22Rv1 (cell line): ENCODE data around the gene PEX14.

Experiments used
- H3K27ac ChIP-seq: fragments of 450-650 bp; 2 replicates; pipeline ENCODE4 v1.5.1; 2017
- ZFX ChIP-seq: fragments of 450-650 bp; IDR thresholded peaks from 2 replicates; pipeline ENCODE4 v1.6.1; 2017; ENCODE audit warnings: antibody characterized with exemption, borderline replicate concordance
- TF ChIP-seq, protein P1 (sequence below): fragments of 450-650 bp; IDR thresholded peaks from 2 replicates; pipeline ENCODE4 v1.5.1; 2017; ENCODE audit warnings: mild to moderate bottlenecking

PEX14 gene

GRCh38 chr1:10490286-10490970, 15.7 kb downstream of the PEX14 start:
- H3K27ac ChIP-seq, result no peak overlapping the region
- no peak for TF ChIP-seq ZFX
- TF ChIP-seq, protein P1, sequence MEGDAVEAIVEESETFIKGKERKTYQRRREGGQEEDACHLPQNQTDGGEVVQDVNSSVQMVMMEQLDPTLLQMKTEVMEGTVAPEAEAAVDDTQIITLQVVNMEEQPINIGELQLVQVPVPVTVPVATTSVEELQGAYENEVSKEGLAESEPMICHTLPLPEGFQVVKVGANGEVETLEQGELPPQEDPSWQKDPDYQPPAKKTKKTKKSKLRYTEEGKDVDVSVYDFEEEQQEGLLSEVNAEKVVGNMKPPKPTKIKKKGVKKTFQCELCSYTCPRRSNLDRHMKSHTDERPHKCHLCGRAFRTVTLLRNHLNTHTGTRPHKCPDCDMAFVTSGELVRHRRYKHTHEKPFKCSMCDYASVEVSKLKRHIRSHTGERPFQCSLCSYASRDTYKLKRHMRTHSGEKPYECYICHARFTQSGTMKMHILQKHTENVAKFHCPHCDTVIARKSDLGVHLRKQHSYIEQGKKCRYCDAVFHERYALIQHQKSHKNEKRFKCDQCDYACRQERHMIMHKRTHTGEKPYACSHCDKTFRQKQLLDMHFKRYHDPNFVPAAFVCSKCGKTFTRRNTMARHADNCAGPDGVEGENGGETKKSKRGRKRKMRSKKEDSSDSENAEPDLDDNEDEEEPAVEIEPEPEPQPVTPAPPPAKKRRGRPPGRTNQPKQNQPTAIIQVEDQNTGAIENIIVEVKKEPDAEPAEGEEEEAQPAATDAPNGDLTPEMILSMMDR, result no peak

DNA sequence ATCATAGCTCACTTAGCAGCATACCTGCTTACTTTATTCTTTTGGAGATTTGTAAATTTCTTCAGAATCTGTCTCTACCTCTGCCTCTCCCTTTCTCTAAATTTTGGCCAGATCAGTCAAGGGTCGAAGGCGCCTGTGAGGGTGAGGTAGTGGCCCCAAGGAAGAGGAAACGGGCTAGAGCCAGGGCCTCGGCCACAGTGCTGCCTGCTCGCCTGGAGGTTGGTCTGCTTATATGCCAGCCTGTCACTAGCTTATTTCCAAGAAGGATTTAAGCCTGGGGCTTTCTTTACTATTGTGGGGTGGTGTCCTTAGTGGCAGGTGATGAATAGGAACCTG, 19.6 kb downstream of the PEX14 start:
- TF ChIP-seq, protein P1, result no peak
- no peak for TF ChIP-seq ZFX
- H3K27ac ChIP-seq, result no peak overlapping the region

DNA sequence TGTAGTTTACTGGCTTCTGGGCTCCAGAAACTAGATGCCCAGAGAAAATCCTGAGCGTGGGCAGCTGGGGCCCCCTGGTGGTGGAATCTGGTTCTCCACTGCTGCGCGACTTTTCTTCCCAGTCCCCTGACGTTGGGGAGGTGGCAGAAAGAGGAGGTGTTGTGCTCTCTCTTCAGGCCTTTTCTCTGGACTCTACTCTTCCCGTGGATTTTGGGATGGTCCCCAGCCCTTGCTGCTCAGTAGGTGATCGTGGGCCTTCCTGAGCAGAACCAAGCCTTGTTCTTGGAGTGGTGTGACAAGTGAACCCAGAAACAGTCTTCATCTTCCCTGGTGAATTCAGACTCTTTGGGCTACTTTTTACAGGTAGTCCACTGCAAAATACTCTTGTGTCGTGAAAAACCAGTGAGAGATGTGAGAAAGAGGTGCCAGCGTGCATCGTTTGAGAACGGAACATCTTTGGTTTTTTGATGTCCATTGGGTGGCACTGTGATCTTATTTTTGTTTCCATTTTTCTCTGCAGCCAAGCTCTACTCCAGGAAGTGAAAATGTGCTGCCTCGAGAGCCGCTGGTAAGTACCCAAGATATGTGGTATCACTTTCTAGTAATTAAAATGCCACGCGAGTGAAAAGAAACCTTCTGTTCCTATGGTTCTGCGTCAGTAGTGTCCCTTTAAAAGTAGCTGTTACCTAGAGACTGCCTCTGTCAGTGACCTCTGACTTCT, 20.2 kb downstream of the PEX14 start:
- TF ChIP-seq, protein P1, result peak; percentile 97
- no peak for TF ChIP-seq ZFX
- no peak overlapping the region for H3K27ac ChIP-seq

DNA sequence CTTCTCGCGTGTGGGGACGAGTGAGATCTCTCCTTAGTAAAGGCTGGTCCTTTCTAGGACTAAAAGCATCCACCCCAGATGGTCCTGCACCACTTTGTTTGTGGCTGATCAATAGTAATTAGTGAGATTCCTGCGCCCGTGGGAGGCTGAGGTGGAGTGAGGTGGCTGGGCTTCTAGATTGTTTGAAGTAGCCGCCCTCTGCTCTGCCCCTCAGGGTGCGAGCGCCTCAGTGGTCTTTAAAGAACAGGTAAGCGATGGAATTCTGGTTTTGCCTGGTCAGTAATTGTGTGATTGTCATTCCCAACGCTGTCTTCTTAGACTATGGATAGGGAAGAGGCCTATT, 20.7 kb downstream of the PEX14 start:
- no peak for TF ChIP-seq ZFX
- H3K27ac ChIP-seq, result no peak overlapping the region

GRCh38 chr1:10495952-10496351, 21.2 kb downstream of the PEX14 start:
- no peak for TF ChIP-seq ZFX
- TF ChIP-seq, protein P1, result no peak
- no peak overlapping the region for H3K27ac ChIP-seq

DNA sequence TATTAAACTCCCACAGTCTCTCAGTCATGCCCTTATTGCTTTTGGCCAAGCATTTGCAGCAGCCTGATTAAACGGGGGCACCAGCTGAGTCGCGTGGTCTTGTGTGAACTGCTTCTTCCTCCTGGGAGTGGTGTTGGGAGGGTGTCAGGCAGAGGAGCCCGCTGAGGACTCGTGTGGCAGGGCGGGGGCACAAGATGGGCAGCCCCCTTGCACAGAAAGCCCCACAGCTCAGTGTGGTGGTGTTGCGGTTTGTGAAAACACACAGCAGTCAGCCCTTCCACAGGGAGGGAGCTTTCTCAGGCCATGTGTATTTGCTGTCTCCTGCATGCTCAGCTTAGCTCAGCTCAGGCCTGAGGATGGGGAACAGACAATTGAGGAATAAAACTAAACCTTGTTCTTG, 22.4 kb downstream of the PEX14 start:
- TF ChIP-seq ZFX, result no peak
- TF ChIP-seq, protein P1, result no peak
- H3K27ac ChIP-seq, result no peak overlapping the region

GRCh38 chr1:10498231-10498630, 23.5 kb downstream of the PEX14 start:
- TF ChIP-seq, protein P1, result no peak
- no peak for TF ChIP-seq ZFX
- no peak overlapping the region for H3K27ac ChIP-seq

DNA sequence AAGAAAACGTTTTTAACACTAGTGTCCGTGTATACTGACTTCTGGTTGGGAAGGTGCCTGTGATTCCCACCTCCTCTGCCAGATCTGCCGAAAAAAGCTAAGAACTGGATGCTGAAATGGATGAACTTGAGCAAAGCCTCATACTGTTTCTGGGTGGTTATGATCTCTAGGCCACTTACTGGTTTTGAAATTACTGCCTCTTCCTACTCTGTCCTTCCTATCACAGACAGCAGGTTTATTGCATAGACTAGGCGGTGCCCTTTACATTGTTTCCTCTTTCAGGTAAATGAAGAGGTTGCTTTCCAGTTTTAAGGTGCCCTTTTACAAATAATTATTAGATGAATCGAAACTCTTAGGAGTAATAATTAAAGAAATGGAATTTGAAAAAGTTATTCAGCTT, 27.5 kb downstream of the PEX14 start:
- no peak overlapping the region for H3K27ac ChIP-seq
- no peak for TF ChIP-seq ZFX
- TF ChIP-seq, protein P1, result no peak
